GM19239 (cell line): ENCODE data around the gene RMDN3.
A peak's percentile ranks its signal among the peaks of the same experiment; 100 is the strongest.

Experiments used
- DNase-seq: peaks from one replicate; pipeline ENCODE4 v3.0.0; 2011; ENCODE audit warnings: low spot score; ENCODE audit not compliant: insufficient read length
- FAIRE-seq: peaks from 2 replicates; lab custom pipeline; 2011; peaks lifted over from hg19 to GRCh38; lab: Jason Lieb, UNC

The RMDN3 gene

DNA sequence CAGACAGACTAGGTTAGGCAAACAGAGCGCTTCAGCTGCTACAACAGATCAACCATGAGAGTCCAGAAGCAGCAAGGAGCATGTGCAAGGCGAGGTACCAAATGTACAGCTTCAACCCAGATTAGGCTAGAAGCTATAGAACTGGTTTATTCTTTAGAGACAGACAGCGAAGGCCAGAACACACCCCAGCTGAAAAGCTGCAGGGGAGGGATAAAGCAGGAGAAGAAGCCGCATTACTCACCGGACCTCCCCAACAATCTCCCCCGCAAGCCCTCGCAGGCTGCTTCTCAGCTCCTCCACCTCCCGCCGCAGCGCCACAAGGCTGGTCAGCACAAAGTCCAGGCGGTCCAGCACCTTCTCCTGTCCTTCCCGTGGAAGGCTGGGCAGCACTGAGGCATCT is 3.3 kb downstream of the RMDN3 start:
- DNase-seq, result no peak
- FAIRE-seq, result no peak

DNA sequence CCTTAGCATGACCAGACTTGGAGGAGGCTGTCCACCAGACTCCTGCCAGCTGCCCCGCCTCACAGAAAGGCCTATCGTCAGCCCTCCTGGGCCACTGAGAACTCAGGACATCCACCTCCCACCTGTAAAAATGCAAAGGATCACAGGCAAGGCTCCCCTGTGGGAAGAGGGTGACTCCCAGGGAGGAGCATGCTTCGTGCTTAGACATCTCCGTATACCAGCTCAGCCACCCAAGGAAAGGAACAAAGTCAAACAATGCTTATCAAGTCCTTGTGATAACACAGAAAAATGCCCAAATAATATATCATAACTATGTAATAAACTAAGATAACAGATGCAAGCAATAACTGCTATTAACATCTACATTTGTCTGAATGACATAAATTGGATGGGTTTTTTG is 4.2 kb downstream of the RMDN3 start:
- FAIRE-seq, result no peak

DNA sequence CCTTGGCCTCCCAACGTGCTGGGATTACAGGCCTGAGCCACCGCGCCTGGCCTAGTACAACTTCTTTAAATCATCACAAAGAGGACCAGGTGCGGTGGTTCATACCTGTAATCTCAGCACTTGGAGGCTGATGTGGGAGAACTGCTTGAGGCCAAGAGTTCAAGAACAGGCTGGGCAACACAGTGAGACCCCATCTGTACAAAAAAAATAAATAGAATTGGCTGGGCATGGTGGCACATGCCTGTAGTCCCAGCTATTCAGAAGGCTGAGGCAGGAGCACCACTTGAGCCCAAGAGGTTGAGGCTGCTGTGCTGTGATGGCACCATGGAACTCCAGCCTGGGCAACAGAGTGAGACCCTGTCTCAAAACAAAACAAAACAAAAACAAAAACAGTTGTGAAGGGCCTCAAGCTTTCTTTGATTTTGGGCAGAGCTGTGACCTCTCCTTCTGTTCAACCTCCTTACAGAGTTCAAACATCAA is 5.9 kb downstream of the RMDN3 start:
- no peak for DNase-seq
- no peak for FAIRE-seq

More for the DNA sequence above, 4.2 kb downstream of the RMDN3 start:
- no peak for DNase-seq

DNA sequence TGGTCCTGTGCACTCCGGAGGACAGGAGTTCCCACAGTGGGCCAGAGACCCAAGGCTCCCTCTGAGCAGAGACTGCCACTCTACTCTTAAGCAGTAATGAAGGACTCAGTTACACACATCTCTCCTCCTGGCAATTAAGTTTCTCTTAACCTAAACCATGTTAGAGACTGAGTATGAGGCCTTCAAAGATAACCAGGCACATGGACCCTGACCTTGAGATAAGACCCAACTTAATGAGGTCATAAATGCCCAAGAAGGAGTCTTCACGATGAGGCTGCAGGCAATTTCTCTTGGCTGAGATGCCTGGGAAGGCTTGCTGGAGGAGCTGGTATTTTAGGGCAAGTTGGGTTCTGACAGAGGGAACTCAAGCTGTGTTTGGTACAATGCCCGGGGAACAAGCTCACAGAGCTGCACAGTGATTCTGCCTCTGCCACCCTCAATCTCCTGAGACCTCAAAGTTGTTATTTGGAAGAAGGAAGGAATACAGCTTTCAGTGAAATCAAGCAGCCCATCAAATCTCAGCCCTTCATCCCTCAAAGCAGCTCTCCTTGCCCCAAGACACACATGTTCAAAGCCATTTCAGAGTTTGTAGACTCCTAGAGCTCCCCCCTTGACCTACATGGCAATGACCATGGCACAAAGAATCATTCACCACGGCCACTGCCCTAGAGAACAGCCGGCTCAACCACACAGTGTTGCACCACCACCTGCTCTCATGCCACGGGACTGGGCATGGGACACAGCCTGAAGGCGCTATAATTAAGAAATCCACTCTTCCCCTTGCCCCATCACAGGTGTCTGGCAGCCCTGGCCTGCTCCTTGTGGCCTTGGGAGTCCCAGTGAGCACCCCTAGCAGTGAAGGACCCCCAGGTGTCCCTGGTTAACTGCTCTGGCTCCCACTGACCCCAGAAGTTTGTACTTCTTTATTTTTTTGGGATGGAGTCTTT is 7.1 kb downstream of the RMDN3 start:
- no peak for DNase-seq
- FAIRE-seq, result no peak

DNA sequence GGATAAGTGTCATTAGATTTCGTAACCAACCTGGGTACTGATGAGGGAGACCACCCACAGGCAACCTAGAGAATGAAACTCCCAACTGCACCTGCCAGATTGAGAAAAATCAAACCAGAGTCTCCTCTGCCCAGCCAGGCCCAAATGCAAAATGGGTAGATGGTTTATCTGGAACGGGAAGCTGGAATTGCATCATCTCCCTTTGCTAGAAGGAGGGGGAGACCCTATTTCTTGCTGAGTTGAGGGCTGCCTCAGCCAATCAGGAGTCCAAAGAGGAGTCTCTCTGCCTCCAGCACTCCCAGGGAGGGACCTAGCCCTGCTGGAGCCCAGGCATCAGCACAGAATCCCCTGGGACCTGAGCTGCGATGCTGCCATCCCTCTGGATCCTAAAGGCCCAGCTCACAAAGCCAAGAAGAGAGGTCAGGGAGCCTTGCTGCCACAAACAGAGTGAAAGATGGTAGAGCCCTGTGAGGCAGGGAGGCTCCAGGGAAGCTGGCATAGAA is 8.1 kb downstream of the RMDN3 start:
- FAIRE-seq, result no peak
- DNase-seq, result no peak

DNA sequence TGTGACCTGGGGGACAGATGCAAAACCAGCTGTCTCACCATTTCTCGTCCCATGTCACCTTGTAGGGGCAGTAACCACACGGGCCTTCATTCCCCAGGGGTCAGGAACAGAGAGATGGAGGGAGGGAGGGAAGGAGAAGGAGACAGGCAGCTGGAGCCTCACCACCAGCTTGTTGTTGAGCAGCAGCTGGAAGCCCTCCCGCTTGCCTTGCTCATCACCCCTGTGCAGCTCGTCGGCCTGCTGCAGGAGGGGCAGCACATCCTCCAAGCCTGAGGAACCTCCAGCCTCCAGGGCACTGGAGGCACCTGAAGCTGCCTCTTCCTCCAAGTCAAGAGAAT is 10.3 kb downstream of the RMDN3 start:
- FAIRE-seq, result no peak
- no peak for DNase-seq

DNA sequence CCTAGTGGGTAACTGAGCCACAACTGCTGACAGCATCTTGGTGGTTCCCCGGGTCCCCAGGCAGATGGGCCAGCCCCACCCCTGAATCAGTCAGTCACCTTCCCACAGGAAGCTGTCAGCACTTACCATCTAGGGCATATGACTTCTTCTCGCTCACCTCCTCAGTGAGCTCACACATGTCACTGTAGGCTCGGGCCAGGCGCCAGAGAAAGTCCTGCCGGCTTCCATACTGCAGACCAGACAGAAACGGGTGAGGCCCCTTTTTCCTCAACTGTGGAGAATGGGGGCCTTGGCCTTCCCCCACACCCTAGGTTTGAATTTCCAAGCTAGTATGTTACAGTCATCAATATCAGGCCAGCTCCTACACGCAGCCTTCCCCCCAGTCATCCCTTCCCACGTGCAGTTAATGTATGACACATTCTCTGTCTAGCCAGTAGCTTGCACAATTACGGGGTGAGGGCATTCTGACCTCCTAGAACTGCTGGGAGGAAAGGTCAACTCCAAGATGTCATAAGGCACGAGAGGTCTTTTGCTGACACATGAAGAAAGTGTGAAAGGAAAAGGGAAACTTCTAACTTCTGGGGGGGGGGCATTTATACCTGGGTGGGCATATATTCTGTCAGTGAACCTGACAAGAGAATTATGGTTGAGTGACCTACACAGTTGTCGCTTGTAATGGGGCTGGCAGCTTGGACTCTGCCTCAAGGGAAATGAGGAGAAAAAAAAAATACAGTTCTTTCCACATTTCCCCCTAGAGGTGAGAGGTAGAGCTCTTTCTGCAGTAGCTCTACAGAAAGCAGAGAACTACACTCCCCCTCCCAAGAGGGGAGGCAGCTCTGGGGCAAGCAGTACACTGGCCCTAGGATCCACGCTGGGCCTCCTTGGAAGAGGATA is 10.9 kb downstream of the RMDN3 start:
- FAIRE-seq, result no peak
- DNase-seq, result no peak

DNA sequence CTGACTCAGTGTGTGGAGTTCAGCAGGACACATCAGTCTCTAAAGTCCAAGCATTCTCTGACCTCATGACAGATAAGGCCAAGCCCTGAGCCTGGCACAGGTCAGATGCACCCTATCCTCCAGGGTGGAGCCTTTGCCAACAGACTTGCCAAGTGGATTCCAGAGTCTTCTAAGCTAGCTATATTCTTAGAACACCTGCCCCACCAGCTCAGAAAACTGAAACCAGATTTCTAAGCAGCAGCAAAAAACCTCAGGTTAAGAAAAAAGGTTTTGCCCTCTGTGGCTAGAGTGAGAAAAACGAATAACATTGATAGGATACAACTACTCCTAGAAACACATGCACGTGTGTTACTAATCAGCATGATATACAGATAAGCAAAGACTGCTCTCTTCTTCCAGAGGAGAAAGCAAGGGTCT is 11.6 kb downstream of the RMDN3 start:
- DNase-seq (no peak), FAIRE-seq (no peak)

DNA sequence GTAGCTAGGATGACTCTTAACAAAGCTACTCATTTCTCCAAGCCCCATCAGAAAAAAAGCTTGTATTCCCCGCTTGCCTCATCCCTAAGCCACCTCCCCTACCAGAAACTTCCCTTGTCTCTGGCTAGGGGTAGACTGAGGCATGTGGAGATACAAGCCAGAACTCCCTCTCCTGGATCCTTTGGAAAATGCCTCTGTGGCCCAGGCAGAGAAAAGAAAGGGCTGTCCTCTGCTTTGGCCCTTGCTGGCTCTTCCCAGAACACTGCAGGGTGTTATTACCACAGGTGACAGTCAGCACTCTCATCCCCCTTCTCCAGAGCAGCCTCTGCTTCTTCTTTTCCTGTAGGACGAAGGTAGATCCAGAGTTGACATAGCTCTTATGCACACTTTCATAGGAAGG is 15.2 kb downstream of the RMDN3 start:
- no peak for FAIRE-seq

DNA sequence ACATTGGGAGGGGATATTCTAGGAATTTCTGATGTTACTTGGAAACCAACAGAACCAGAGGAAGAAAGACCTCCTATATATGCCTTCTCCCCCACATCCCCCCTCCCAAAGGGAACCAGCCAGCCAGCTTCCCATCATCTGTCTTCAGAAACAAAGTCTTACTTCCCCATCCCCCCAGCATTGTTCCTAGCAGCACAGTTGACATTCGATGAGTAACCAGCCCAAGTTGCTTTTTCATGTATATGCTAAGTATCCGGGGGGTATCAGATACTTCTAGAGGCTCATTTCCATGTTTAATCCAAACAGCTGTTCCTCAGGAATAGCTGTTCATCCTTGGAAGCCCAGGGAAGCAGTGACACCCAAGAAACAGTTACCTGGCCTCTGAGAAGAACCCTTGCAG is 16.0 kb downstream of the RMDN3 start:
- DNase-seq, result no peak
- no peak for FAIRE-seq

More for the DNA sequence above, 15.2 kb downstream of the RMDN3 start:
- no peak for DNase-seq

DNA sequence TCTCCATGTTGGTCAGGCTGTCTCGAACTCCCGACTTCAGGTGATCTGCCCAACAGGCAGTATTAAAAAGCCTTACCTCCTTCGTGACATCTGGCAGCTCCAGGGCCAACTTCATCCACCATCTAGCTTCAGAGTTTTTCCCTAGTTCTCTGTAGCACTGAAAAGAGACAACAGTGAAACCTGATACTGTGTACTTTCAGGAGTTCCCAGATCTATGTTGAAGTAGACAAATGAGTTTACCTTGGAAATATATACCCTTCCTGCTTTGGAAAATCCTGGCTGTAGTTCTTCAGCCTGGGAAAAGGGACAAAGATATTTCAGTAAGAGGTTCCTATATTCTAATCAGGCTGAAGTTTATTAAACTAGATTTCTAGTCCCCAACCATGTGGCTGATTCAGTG is 18.0 kb downstream of the RMDN3 start:
- FAIRE-seq (no peak), DNase-seq (no peak)

DNA sequence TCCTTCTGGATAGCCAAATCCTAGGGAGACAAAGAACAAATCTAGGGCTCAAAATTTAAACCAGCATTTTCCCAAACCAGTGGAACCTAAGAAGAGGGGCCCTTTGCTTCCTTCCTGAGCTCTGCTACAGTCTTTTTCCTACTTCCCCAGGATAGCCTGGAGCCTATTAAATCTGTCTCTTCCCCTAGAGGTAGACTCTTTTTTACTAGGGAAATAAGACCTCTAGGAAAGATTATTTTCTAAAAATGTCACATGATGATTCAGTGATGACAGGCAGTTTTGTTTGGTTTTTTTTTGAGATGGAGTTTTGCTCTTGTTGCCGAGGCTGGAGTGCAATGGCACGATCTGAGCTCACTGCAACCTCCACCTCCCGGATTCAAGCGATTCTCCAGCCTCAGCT is 18.5 kb downstream of the RMDN3 start:
- FAIRE-seq, result no peak
- no peak for DNase-seq

DNA sequence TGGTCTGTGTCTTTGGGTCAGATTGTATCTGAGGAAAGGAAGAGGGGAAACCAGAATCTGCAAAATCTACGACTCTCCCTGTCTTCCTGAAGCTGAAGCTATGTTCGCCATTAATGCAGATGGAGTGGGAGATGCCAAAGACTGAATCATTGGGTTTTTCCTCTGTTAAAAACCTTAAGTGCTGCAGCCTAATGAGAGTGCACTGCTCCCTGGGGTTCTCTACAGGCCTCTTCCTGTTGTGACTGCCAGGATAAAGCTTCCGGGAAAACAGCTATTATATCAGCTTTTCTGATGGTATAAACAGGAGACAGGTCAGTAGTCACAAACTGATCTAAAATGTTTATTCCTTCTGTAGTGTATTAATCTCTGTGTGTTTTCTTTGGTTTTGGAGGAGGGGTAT is 24.0 kb downstream of the RMDN3 start:
- FAIRE-seq, result no peak
- DNase-seq, result no peak

DNA sequence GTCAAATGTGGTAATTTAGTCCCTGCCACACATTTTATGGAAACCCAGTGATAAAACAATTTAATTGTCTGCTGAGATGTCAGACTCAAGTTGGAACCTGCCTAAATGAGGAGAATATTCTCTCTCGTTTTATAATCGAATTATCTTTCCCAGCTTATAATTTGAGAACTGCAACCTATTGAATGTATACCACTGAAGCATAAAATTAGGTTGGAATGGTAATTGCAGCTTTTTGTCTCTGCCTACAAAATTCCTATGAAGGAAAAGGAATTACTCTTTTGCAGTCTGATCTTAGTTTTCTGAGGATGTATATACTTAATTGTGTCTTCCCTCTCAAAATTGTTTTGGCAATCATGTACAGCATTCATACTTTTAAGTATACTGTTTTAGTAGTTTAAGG is 31.1 kb downstream of the RMDN3 start:
- FAIRE-seq (no peak), DNase-seq (no peak)

DNA sequence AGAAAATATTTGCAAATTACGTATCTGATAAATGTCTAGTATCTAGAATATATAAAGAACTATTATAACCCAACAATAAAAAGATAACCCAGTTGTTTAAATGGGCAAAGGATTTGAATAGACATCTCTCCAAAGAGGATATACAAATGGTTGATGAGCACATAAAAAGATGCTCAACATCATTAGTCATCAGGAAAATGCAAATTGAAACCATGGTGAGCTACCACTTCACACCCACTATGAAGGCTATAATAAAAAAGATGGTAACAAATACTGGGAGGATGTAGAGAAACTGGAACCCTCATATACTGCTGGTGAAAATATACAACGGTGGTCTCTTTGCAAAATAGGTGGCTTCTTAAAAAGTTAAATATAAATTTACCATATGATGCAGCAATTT is 32.1 kb downstream of the RMDN3 start:
- DNase-seq, result no peak
- no peak for FAIRE-seq

DNA sequence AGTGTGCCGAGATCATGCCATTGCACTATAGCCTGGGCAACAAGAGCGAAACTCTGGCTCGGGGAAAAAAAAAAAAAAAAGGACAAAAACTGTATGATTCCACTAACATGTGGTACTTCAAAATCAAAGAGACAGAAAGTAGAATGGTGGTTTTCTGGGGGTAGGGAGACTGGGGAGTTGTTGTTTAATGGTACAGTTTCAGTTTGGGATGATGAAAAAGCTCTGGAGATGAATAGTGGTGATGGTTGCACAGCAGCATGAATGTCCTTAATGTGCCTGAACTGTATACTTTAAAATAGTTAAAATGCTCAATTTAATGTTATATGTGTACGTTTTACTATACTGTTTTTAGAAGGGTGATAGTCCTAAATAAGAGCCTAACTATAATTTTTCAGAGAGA is 32.7 kb downstream of the RMDN3 start:
- DNase-seq (no peak), FAIRE-seq (no peak)

DNA sequence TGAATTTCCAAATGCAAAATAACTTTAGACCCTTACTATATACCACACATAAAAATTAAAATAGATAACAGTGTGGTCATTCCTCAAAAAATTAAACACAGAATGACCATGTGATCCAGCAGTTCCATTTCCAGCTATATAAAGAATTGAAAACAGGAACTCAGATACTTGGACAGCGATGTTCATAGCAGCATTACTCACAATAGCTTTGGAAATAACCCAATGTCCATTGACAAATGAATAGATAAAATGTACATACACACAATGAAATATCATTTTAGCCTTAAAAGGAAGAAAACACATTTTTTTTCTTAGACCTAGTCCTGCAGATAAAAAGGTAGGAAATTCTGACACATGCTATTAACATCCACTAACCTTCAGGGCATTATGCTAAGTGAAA is 33.4 kb downstream of the RMDN3 start:
- no peak for DNase-seq
- no peak for FAIRE-seq

DNA sequence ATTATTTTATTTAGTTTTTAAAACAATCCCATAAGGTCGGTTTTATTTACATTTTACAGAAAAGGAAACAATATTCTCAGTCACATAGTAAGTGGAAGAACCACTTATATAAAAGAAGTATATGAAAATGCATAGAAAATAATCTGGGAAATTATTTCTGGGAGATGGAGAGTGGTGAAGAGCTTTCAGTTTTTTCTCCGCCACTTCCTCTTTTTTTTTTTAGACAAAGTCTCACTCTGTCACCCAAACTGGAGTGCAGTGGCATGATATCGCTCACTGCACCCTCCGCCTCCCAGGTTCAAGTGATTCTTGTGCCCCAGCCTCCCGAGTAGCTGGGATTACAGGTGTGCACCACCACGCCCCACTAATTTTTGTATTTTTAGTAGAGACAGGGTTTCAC is 38.9 kb downstream of the RMDN3 start:
- no peak for FAIRE-seq
- no peak for DNase-seq

DNA sequence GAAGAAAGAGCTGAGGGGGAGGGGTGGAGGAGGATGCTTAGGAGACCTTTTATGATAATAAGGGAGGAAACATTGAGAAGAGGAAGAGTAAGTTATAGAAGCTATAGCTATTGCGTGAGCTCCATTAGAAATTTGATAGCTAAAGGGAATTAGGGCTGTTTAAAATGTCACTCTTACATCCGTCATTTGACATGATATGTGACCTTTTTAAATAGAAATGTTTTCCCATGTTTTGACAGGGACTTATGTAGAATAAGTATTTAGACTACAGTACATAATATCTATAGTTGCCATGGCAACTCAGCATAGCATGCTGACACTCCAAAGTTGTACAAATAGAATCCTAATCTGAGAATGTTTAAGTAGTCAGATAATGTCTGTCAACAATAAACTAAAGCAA is 40.9 kb downstream of the RMDN3 start:
- no peak for DNase-seq
- no peak for FAIRE-seq

DNA sequence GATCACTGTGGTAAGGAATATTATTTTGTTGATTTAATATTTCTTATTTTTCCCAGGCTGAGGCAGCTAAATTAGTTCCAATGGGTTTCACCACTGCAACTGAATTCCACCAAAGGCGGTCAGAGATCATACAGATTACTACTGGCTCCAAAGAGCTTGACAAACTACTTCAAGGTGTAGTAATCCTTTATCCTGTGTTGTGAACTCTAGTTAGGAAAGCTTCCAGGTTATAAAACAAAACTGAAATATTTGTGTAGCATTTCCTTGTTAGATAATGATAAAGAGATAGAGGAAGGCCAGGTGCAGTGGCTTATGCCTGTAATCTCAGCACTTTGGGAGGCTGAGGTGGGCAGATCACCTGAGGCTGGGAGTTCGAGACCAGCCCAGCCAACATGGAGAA is 48.9 kb downstream of the RMDN3 start:
- no peak for FAIRE-seq
- DNase-seq, result no peak

DNA sequence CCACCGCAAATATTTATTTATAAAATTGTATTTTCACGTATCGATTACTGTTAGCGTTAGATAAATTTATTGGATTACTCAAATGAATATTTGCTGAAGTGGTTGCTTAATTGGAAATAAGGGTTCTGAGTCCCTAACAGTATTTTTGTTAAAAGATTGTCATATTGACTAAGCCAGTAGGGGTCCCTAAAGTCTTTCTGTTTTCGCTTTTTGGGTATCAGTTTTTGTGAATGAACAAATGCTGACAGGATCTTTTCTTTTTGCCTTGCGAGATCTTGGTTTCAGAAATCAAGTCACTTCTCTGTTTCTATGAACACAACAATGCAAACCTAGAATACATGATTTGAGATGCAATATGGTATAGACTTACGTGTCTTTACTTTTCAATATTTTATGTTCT is 53.0 kb downstream of the RMDN3 start:
- no peak for DNase-seq

More for the DNA sequence above, 53.0 kb downstream of the RMDN3 start:
- peak; percentile 21 for FAIRE-seq
